OCI-LY1 (cell line): ENCODE data around the gene TUBG2.

Experiments used
- H2AFZ ChIP-seq: fragments of 200-600 bp; sonication (generic), shearing (Covaris generic); 2 replicates; pipeline ENCODE4 v1.6.0; 2014; ENCODE audit warnings: antibody characterized with exemption, mild to moderate bottlenecking, low read length
- H3F3A ChIP-seq: fragments of 200-600 bp; sonication (generic), shearing (Covaris generic); 2 replicates; pipeline ENCODE4 v1.6.0; 2014; ENCODE audit warnings: mild to moderate bottlenecking, antibody characterized with exemption, low read length, moderate library complexity; ENCODE audit not compliant: insufficient read depth
- H3K27ac ChIP-seq: fragments of 200-600 bp; sonication (generic); 2 replicates; pipeline ENCODE4 v1.5.1; 2014; ENCODE audit warnings: low read length, mixed run types, mild to moderate bottlenecking, low read depth; ENCODE audit not compliant: poor library complexity, severe bottlenecking
- H3K27me3 ChIP-seq: fragments of 200-600 bp; sonication (generic); 2 replicates; pipeline ENCODE4 v1.6.0; 2014; ENCODE audit warnings: antibody characterized with exemption, mild to moderate bottlenecking, low read length, moderate library complexity; ENCODE audit not compliant: insufficient read depth
- H3K36me3 ChIP-seq: fragments of 200-600 bp; sonication (generic); 2 replicates; pipeline ENCODE4 v1.6.1; 2014; ENCODE audit warnings: mild to moderate bottlenecking, antibody characterized with exemption, low read length, moderate library complexity, mixed read lengths; ENCODE audit not compliant: insufficient read depth
- H3K4me1 ChIP-seq: fragments of 200-600 bp; sonication (generic); 2 replicates; pipeline ENCODE4 v1.5.1; 2014; ENCODE audit warnings: mild to moderate bottlenecking, low read length, moderate library complexity; ENCODE audit not compliant: insufficient read depth, severe bottlenecking
- H3K4me2 ChIP-seq: fragments of 200-600 bp; sonication (generic), shearing (Covaris generic); 2 replicates; pipeline ENCODE4 v1.6.1; 2014; ENCODE audit warnings: low read length
- H3K4me3 ChIP-seq: fragments of 200-600 bp; sonication (generic); 2 replicates; pipeline ENCODE4 v1.5.1; 2014; ENCODE audit warnings: low read length, low read depth, mild to moderate bottlenecking, mixed read lengths; ENCODE audit not compliant: poor library complexity, severe bottlenecking
- H3K79me2 ChIP-seq: fragments of 200-600 bp; shearing (Covaris generic); 2 replicates; pipeline ENCODE4 v1.6.1; 2016; ENCODE audit warnings: mixed run types, low read length, mixed read lengths; ENCODE audit not compliant: insufficient read depth
- H3K9ac ChIP-seq: fragments of 200-600 bp; sonication (generic), shearing (Covaris generic); 2 replicates; pipeline ENCODE4 v1.6.1; 2014; ENCODE audit warnings: mild to moderate bottlenecking, low read length, mixed read lengths
- H3K9me2 ChIP-seq: fragments of 200-600 bp; sonication (generic), shearing (Covaris generic); 2 replicates; pipeline ENCODE4 v1.6.1; 2014; ENCODE audit warnings: low read depth, mild to moderate bottlenecking, low read length, mixed read lengths
- H3K9me3 ChIP-seq: fragments of 200-600 bp; shearing (Covaris generic); 2 replicates; pipeline ENCODE4 v1.6.1; 2014; ENCODE audit warnings: low read length, mixed read lengths
- H4K20me1 ChIP-seq: fragments of 200-600 bp; sonication (generic), shearing (Covaris generic); 2 replicates; pipeline ENCODE4 v1.6.0; 2016; ENCODE audit warnings: mild to moderate bottlenecking, low read length; ENCODE audit not compliant: insufficient read depth
- EZH2 ChIP-seq: fragments of 200-600 bp; sonication (generic), shearing (Covaris generic); IDR thresholded peaks from 2 replicates; pipeline ENCODE4 v1.8.0; 2017; ENCODE audit warnings: borderline replicate concordance, mixed run types, mild to moderate bottlenecking, antibody characterized with exemption, low read length, moderate library complexity, mixed read lengths
- TF ChIP-seq, protein P1 (sequence below): fragments of 200-600 bp; sonication (generic), shearing (Covaris generic); IDR thresholded peaks from 2 replicates; pipeline ENCODE4 v1.5.1; 2017; ENCODE audit warnings: mild to moderate bottlenecking, antibody characterized with exemption, low read length, moderate library complexity, mixed read lengths

Gene TUBG2

GRCh38 chr17:42706732-42707131 lies 47.6 kb downstream of the TUBG2 start:
- Histone ChIP-seq H3K4me2 (no peak overlapping the region), H3K27ac (no peak overlapping the region), H3K4me3 (no peak overlapping the region), H2AFZ (no peak overlapping the region), H3F3A (no peaks in the 10 kb centered on the region), H4K20me1 (no peaks in the 10 kb centered on the region), H3K9ac (no peak overlapping the region), H3K27me3 (no peaks in the 10 kb centered on the region), H3K36me3 (peaks cover 96% of the 10 kb centered on the region), H3K4me1 (no peaks in the 10 kb centered on the region), H3K9me2 (no peaks in the 10 kb centered on the region), H3K9me3 (no peaks in the 10 kb centered on the region), H3K79me2 (no peaks in the 10 kb centered on the region)
- no peak for TF ChIP-seq EZH2
- TF ChIP-seq, protein P1, sequence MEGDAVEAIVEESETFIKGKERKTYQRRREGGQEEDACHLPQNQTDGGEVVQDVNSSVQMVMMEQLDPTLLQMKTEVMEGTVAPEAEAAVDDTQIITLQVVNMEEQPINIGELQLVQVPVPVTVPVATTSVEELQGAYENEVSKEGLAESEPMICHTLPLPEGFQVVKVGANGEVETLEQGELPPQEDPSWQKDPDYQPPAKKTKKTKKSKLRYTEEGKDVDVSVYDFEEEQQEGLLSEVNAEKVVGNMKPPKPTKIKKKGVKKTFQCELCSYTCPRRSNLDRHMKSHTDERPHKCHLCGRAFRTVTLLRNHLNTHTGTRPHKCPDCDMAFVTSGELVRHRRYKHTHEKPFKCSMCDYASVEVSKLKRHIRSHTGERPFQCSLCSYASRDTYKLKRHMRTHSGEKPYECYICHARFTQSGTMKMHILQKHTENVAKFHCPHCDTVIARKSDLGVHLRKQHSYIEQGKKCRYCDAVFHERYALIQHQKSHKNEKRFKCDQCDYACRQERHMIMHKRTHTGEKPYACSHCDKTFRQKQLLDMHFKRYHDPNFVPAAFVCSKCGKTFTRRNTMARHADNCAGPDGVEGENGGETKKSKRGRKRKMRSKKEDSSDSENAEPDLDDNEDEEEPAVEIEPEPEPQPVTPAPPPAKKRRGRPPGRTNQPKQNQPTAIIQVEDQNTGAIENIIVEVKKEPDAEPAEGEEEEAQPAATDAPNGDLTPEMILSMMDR: no peak

DNA sequence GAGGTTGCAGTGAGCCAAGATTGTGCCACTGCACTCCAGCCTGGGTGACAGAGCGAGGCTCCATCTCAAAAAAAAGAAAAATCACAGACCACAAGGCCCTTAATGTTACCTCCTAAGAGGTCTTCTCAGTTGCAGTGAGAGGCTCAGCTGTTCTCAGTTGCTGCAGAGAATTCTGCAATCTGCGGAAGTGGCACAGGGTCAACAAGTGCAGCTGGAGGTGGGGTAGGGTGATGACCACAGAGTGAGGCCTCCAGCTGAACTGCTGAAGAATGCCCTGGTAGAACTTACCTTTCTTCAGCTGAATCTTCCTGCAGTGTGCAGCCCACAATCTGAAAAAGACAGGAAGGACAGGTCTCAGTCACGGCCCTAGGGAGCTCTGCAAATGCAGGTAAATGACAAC lies 49.5 kb downstream of the TUBG2 start:
- Histone ChIP-seq H4K20me1 (no peaks in the 10 kb centered on the region), H3K27ac (no peak overlapping the region), H3K4me2 (no peak overlapping the region), H2AFZ (no peak overlapping the region), H3K9me2 (no peaks in the 10 kb centered on the region), H3K27me3 (no peaks in the 10 kb centered on the region), H3K79me2 (no peaks in the 10 kb centered on the region), H3K4me1 (no peaks in the 10 kb centered on the region), H3K36me3 (peaks cover 93% of the 10 kb centered on the region), H3K9ac (no peak overlapping the region), H3F3A (no peaks in the 10 kb centered on the region), H3K4me3 (no peak overlapping the region), H3K9me3 (no peaks in the 10 kb centered on the region)
- TF ChIP-seq, protein P1: no peak
- no peak for TF ChIP-seq EZH2

GRCh38 chr17:42709561-42709960 lies 50.5 kb downstream of the TUBG2 start:
- H3K27ac ChIP-seq: no peak overlapping the region
- H3K9ac ChIP-seq: no peak overlapping the region
- no peaks in the 10 kb centered on the region for H3K27me3 ChIP-seq
- no peak overlapping the region for H2AFZ ChIP-seq
- H3K9me3 ChIP-seq: no peaks in the 10 kb centered on the region
- H3K9me2 ChIP-seq: no peaks in the 10 kb centered on the region
- peaks cover 93% of the 10 kb centered on the region for H3K36me3 ChIP-seq
- no peak overlapping the region for H3K4me3 ChIP-seq
- TF ChIP-seq, protein P1: no peak
- no peak for TF ChIP-seq EZH2
- H4K20me1 ChIP-seq: no peaks in the 10 kb centered on the region
- H3K4me1 ChIP-seq: no peaks in the 10 kb centered on the region
- H3K79me2 ChIP-seq: no peaks in the 10 kb centered on the region
- no peak overlapping the region for H3K4me2 ChIP-seq
- H3F3A ChIP-seq: no peaks in the 10 kb centered on the region; the same call in 1 of the 2 replicates
